NCI-H2081 (cell line): Measurements from ENCODE around the gene RSF1.

Experiments
- DNase-seq, 2 experiments: peaks; one replicate each; lab custom pipeline; 2025; lab: John Stamatoyannopoulos, UW

Gene RSF1

DNA sequence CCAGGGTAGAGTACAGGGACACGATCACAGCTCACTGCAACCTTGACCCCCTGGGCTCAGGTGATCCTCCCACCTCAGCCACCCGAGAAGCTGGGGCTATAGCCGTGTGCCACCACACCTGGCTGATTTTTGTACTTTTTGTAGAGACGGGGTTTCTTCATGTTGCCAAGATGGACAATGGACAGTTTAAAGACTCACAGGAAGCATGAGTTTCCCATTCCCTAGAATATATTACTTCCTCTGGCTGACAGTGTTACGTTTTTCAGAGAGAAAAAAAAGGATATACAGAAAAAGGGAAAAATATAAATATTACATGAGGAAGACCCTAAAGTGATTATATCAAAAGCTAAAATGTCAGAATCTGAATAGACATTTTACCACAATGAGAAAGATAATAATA, 72.3 kb downstream of the RSF1 start:
- no peak for DNase-seq

DNA sequence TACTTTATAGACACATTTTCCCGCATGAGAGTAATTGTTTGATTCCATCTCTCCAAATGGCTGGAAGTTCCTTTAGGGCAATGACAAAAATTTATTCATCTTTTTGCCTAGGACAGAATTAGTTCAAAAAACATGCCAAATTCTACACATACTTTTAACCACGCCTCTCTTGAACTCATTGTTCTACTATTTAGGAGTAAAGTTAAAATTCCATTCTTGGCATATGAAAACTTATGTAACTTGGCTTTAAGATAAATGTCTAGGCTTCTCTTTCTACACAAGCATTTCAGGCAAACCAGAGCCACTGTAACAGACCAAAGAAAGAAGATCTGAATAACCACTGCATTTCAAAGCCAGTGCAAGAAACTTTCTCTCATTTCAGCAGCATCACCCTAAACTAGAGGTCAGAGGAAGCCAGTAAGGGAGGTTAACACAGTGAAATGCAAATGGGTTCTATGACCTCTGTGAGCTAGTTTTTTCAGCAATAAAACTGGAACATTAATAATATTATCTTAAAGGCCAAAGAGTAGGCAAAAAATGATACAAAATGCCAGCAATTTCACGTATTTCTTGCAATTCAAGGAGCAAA, 73.0 kb downstream of the RSF1 start:
- DNase-seq: no peak

DNA sequence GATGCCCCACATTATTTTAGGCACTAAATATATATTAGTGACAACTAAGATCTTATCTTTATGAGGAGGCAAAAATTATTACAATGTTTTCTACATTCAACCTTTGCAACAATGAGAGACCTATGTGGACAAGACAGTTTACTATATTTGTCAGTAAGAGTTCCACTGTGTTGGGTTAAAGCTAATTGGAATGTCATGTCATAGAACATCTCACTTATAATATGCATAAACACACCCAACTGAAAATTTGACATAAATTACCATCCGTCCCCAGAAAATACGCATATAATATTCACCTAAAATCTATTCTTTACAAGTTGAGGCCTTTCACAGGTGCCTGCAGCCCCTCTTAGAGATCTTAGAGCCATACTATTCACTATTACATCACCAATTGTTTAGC, 84.0 kb downstream of the RSF1 start:
- DNase-seq: no peak

DNA sequence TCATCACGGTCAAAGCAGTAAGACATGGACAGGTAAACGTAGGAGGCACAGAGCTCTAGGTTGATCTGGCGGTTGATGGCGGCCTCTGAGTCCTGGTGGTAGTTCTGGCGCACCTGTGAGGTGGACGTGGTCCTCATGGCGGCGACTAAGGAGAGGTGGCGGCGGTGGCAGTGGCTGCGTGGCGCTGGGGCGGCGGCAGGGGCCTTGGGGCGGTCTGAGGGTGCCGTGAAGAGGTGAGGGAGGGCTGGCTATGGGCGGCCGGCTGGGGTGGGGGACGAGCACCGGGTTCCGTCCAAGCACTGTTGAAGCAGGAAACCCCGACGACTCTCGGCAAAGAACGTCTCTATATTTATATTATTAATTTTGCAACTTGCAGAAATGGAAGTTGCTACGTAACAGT, 85.6 kb downstream of the RSF1 start:
- DNase-seq: no peak

DNA sequence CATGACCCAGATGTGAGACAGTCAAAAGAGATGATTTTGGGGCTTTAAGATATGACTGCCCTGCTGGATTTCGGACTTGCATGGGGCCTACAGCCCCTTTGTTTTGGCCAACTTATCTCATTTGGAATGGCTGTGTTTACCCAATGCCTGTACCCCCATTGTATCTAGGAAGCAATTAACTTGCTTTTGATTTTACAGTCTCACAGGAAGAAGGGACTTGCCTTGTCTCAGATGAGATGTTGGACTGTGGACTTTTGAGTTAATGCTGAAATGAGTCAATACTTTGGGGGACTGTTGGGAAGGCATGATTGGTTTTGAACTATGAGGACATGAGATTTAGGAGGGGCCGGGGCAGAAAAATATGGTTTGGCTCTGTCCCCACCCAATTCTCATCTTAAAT, 88.4 kb downstream of the RSF1 start:
- DNase-seq: no peak

DNA sequence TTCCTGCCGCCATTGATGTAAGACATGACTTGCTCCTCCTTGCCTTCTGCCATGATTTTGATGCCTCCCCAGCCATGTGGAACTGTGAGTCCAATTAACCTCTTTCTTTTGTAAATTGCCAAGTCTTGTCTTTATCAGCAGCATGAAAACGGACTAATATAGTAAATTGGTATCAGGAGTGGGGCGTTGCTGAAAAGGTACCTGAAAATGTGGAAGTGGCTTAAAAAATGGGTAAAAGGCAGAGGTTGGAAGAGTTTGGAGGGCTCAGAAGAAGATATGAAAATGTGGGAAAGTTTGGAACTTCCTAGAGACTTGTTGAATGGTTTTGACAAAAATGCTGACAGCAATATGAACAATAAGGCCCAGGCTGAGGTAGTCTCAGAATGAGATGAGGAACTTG, 89.7 kb downstream of the RSF1 start:
- DNase-seq: no peak

DNA sequence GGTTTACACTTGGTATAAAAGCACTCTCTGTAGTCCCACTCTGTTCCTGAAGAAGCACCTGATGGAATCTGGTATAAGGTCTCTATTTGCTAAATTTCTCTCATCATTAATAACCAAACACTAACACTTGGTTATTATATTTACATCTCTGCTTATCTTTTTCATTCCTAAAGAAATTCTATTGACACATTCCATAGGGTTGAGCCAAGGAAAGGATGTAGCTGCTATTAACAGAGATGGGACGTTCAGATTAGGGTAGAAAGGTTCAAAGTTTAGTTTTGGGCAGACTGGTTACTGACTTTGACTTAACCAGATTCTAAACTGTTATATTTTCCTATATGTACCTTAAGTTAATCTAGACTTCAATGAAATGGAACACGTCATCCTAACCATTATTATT, 91.5 kb downstream of the RSF1 start:
- no peak for DNase-seq

DNA sequence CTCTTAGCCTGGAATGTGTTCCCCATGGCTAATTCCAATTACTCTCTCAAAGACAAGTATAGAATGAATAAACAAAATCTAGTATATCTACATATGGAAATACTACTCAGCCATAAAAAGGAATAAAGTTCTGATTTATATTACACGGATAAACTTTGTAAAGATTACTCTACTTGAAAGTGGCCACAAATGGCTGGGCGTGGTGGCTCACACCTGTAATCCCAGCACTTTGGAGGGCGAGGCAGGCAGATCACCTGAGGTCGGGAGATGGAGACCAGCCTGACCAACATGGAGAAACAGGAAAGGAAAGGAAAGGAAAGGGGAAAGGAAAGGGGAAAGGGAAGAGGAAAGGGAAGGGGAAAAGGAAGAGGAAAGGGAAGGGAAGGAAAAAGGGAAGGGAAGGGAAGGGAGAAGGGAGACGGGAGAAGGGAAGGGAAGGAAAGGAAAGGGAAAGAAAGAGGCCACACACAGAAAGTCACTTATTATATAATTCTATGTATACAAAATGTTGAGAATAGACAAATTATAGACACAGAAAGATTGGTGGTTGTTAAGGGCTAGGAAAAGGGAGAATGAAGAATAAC, 92.2 kb downstream of the RSF1 start:
- no peak for DNase-seq

DNA sequence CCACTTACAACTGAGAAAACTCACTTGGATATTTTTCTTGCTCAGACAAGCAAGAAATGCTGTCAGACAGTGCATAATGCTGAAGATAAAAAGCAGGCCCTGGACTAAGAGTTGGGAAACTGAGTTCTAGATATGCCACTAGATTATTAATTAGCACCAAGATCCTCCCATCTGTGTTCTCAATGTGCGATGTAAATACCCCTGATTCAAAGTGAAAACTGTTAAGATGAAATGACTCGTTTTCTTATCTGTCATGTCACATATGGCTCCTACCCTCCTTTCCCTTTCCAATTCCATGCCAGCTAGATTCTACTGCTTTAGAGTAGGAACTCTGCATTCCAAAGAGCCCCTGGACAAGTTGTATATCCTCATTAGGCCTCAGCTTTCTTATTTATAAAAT, 94.0 kb downstream of the RSF1 start:
- DNase-seq: no peak

DNA sequence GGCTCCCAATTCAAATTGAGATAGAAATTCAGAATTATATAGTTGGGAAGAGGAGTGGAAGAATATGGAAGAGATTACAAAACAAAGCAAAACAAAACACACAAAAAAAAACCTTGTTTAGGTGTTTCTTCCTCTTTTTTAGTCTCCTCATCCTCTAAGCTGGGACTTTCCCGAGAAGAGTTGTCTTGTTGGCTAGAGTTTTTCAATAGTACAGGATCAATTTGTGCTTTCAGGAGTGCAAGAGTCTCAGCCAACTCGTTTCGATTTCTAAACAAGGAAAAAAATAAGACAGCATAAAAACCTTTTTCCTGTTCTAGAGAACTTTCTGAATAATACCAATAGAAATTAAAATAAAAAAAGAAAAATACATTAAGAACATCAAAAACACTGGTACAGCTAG, 95.1 kb downstream of the RSF1 start:
- DNase-seq: no peak

DNA sequence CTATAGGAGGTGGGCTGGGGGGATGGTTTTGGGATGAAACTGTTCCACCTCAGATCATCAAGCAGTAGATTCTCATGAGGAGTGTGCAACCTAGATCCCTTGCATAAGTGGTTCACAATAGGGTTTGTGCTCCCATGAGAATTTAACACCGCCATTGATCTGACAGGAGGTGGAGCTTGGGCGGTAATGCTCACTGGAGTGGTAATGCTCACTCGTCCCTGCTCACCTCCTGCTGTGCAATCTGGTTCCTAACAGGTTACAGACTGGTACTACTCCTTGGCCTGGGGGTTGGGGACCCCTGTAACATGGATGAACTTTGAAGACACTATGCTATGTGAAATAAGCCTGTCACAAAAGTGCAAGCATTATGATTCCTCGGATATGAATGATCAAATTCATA, 95.9 kb downstream of the RSF1 start:
- no peak for DNase-seq

DNA sequence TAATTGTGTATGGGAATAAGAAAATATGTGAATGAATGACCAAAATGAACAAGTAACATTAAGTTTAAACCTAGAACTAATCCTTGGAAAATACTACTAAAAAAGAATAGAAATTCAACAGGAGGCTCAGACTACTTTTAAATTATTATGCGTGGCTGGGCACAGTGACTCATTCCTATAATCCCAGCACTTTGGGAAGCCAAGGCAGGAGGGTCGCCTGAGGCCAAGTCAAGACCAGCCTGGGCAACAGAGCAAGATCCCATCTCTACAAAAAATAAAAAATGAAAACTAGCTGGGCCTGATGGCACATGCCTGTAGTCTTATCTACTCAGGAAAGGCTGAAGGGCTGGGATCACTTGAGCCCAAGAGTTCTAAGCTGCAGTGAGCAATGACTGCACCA, 97.5 kb downstream of the RSF1 start:
- DNase-seq: no peak

DNA sequence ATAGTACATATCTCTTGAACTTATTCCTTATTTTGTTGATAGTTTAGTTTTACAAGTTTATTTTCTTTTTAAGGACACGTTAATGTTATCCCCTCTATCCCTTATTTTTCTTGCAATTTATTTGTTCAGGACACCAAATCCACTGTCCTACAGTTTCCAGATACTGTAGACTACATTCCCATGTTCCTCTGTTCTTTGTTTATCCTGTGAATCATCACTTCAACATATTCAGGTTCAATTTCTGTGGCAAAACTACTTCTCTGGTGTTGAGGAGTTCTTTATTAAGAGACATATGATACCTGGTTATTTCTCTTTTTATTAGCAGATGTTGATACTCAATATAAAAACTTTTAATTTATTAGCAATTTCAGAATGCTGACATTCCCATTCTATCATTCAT, 110.2 kb downstream of the RSF1 start:
- no peak for DNase-seq

DNA sequence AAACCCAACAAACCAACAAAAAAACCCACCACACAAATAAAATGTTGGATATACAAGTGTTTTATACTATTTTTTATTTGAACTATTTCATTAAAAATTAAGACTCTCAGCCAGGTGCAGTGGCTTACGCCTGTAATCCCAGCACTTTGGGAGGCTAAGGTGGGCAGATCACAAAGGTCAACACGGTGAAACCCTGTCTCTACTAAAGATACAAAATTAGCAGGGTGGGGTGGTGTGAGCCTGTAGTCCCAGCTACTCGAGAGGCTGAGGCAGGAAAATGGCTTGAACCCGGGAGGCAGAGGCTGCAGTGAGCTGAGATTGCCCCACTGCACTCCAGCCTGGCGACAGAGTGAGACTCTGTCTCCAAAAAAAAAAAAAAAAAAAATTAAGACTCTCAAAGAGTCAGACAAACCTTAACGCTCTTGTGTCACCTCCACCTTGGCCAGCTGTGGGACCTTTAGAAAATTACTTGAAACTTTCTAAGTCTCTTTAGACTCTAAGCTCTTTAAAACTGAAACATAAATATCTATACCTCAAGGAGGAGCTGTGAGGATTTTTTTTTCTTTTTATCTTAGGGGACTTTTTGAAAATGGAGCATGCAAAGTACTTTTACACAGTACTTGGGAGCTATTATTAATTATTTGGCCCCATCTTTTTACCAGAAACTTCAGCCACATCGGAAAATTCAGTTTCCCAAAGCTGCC, 114.5 kb downstream of the RSF1 start:
- DNase-seq: no peak

DNA sequence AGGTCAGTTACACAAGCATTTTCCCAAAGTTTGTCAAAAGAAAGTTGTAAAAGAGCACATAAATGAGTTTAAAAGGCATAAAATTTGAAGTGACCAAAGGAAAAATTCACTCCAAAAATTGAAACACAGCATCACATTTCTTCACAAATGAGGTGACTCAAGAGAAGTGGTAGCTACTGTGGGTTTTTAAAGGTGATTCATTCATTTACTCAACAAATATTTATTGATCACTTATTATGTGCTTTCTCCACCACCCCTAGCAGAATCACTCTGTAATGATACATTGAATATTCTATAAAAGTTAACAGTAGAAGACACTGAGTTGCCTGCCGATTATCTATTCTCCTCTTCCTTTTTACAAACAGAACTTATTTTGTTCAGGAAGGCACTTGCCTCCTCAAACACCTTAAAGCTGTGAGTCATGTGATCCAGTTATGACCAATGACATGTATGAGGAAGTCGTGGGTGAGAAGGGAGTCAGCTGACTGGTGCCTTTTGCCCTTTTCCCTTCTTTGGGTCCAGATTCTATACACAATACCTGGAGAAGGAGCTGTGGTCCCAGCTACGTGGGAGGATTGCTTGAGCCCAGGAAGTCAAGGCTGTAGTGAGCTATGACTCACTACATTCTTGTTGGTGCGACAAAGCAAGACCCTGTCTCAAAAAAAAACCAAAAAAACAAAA, 115.2 kb downstream of the RSF1 start:
- DNase-seq: no peak

DNA sequence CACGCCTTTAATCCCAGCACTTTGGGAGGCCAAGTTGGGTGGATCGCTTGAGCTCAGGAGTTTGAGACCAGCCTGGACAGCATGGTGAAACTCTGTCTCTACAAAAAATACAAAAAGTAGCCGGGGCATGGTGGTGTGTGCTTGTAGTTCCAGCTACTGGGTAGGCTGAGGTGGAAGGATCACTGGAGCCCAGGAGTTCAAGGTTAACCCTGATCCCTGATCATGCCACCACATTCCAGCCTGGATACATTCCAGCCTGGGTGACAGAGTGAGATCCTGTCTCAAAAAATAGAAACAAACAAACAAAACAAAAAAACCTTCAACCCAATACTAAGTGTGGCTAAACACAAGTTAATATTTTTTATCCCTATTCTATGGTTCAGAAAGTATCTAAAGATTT, 116.5 kb downstream of the RSF1 start:
- no peak for DNase-seq

DNA sequence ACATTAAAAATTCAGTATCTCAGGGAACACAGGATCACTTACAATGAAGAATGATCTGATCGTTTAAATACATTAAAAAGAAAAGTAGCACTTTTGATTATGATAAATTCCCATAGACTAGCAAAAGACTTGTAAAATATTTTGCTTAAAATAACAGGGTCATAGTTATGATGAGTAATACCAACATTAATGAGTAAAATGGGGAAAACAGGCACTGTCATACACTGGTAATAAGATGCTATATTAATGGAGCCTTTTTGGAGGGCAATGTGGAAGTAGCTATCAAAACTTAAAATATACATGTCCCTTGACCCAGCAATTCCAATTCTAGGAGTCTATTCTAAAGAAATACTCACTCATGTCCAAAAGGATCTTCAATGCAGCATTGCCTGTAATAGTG, 121.1 kb downstream of the RSF1 start:
- DNase-seq: no peak

DNA sequence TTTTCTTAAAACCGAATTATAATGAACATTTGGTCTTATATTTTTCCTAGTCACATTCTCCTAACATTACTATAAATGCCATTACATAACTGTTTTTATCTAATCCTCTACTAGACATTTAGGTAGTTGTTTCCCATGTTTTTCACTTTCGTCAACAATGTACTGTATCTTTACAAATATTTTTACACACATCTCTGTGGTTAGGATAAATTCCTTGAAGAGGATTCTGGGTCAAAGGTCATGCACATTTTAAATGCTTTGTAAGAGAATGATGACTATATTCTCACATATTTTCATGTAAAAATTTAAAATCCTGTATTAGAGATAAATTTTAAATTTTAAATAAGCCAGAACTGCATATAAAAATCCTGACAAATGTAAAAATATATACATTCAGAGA, 121.6 kb downstream of the RSF1 start:
- DNase-seq: no peak

DNA sequence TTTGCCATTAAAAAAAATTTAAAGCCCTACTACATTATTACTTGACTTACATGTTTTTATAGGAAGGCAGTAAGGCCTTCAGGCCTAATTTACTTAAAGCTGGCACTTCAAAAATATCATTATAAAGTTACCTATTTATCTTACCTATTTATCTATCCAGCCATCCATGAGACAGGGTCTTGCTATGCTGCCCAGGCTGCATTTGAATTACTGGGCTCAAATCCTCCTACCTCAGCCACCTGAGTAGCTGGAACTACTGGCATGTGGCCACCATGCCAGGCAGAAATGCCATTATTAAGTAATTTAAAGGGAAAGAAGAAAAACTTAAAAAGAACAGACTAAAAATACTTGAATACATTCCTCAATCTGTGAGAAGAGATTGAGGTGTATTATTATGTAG, 122.7 kb downstream of the RSF1 start:
- no peak for DNase-seq

DNA sequence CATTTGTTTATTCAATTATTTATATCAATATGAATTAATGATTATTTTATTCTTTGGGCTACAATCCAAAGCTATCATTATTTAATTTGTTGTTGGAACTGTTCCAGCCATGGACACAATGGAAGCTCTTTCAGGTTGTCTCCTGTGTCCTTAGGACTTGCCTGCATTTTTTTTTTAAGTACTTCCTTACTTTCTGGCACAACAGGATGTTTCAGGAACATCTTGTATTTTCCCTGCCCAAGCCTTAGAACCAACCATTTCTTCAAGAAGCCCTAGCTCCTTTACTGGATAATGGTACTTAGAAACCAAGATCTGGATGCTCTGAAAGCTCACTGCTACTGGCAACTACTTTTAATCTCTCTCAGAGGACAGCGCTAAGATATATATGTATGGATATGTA, 125.1 kb downstream of the RSF1 start:
- no peak for DNase-seq

DNA sequence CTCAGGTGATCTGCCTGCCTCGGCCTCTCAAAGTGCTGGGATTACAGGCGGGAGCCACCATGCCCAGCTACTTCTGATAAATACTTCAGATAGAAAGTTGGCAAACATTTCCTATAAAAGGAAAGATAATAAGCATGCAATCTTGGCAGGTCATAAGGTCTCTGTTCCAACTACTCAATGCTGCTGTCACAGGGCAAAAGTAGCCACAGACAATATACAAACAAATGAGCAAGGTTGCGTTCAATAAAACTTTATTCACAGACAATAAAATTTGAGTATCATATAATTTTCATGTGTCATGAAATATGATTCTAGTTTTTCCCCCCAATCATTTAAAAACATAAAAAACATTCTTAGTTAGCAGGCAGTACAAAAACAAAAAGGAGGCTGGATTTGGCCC, 129.9 kb downstream of the RSF1 start:
- no peak for DNase-seq

DNA sequence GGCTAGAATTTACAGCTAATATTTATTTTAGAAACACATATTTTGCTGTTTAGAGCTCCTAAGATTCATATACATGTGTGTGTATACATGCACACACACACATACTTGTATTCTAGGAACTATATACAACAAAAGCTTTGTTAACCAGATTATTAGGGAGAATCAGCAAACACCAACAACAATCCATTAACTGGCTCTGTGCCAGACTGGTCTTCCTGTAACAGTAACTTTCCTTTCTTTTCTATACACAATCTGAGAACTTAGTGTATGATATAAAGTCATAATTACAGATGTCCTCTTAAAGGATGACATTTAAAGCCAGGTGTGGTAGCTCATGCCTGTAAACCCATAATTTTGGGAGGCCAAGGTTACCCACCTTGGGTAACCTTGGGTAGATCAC, 133.4 kb downstream of the RSF1 start:
- DNase-seq: no peak

DNA sequence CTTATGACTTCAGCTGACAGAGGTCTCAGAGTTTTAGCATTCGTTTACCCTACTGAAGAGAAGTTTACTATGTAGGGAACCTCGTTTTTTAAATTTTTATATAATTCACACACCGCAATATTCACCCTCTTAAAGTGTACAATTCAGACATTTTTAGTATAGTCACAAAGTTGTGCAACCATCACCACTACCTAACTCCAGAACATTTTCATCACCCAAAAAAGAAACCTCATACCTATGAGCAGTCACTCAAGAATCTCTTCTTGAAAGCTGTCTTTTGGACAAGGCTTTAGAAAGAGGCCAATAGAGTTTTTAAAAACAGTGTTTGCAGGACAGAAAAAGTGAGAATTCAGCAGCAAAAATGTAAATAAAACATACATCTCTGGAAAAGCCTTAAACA, 143.4 kb downstream of the RSF1 start:
- no peak for DNase-seq
